Esophagus squamous epithelium (tissue), 4 donors: ENCODE measurements around the gene SOX9.

Source experiments
- CTCF ChIP-seq, 6 experiments: fragments of 450-650 bp in 4 of 6; fragments of 200-600 bp in 2 of 6; sonication (generic) in 2 of 6; IDR thresholded peaks; one replicate each; pipeline ENCODE4 v1.5.1; 2016 to 2019; ENCODE audit warnings: antibody characterized with exemption in 6 of 6, mild to moderate bottlenecking in 4 of 6, moderate library complexity in 4 of 6
- POLR2A ChIP-seq, 4 donors: fragments of 450-650 bp; IDR thresholded peaks; one replicate each; pipeline ENCODE4 v1.6.1; 2017; ENCODE audit warnings: antibody characterized with exemption in 4 of 4, mild to moderate bottlenecking in 4 of 4, moderate library complexity in 3 of 4

- TF ChIP-seq CTCF (IDR thresholded peaks at IDR 0.05) (no peak), POLR2A (IDR thresholded peaks at IDR 0.05) (no peak)
Observed at GRCh38 chr17:72169823-72170222, 49.0 kb downstream of the SOX9 start.
